Uterus (tissue), 4 donors: ENCODE measurements around the gene RNGTT. TPM values are rescaled to one million over a fixed set of nuclear protein-coding genes. Genes with fewer than 3 reads are reported as not detected.

Experiments
- DNase-seq, 2 donors: peaks; one replicate each; pipeline ENCODE4 v3.0.0-alpha.2; 2019 to 2020
- H3K27ac ChIP-seq, 2 donors: fragments of 200-600 bp; sonication (generic); 1 replicate in 1 of 2; 2 replicates in 1 of 2; pipeline ENCODE4 v1.5.1; 2016 to 2018
- H3K27me3 ChIP-seq, 2 donors: fragments of 200-600 bp; sonication (generic); one replicate each; pipeline ENCODE4 v1.5.1; 2018 to 2019; ENCODE audit warnings: control low read depth in 1 of 2
- H3K36me3 ChIP-seq, 2 donors: fragments of 200-600 bp; sonication (generic); one replicate each; pipeline ENCODE4 v1.5.1; 2019; ENCODE audit warnings: control low read depth in 1 of 2
- H3K4me1 ChIP-seq, 2 donors: fragments of 200-600 bp; sonication (generic); one replicate each; pipeline ENCODE4 v1.5.1; 2018 to 2019; ENCODE audit warnings: control low read depth in 1 of 2
- H3K4me3 ChIP-seq, 2 donors: fragments of 200-600 bp; sonication (generic); 1 replicate in 1 of 2; 2 replicates in 1 of 2; pipeline ENCODE4 v1.5.1; 2018 to 2019; ENCODE audit warnings: mild to moderate bottlenecking in 1 of 2
- H3K9me3 ChIP-seq, 2 donors: fragments of 200-600 bp; sonication (generic); one replicate each; pipeline ENCODE4 v1.5.1; 2019; ENCODE audit warnings: control low read depth in 1 of 2
- CTCF ChIP-seq, 4 experiments: fragments of 200-600 bp in 2 of 4; fragments of 450-650 bp in 2 of 4; sonication (generic) in 2 of 4; IDR thresholded peaks; one replicate each; pipeline ENCODE4 v1.5.1; 2016 to 2019; ENCODE audit warnings: antibody characterized with exemption in 4 of 4, mild to moderate bottlenecking in 2 of 4, moderate library complexity in 1 of 4
- POLR2A ChIP-seq, 2 donors: fragments of 450-650 bp; IDR thresholded peaks; one replicate each; pipeline ENCODE4 v1.6.1; 2016; ENCODE audit warnings: antibody characterized with exemption in 2 of 2, mild to moderate bottlenecking in 1 of 2, moderate library complexity in 1 of 2
- intact Hi-C: fragments of 100-400 bp; cut with DNase I; formaldehyde crosslinking; loops from one replicate; pipeline ENCODE4 v1.15.1; 2023; ENCODE audit warnings: low total_unique reads
- total RNA-seq, 4 donors: library from RNA; depleted of rRNA in 3 of 4; stranded (reverse); fragments of >200 nt in 3 of 4; gene quantifications; one replicate each; pipeline versions ENCODE4 v1.1.0 to v1.2.4, GENCODE V29; 2014 to 2023
- donor health status: DM: yes; HTN: yes; CAD: no.

Gene RNGTT
- total RNA-seq, 4 donors from 2014 or later, result 7.4 to 45.7 (median 16.1) TPM

DNA sequence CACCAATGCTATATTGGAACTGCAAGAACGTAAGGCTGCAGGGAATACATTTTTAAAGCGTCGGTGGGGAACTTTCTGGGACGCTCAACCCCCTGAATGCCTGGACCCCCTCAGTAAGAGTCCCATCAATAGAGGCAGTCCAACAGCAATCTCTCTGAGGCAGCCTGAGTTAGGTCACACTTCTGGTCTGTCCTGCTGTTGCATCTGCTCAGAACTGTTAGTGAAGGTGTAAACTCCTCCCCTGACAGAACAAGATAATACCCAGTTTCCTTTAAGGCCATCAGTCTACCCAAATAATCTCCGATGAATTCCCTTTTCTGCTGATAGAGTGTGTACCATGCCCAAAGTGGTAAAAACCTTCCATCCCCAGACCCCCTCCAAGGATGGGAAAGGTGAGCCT, 1.1 kb upstream of the RNGTT start:
- peak overlapping the region; percentile 83 to 86 for H3K27ac ChIP-seq
- H3K4me1 ChIP-seq, result peaks cover 0 to 4% of the 10 kb centered on the region in 2 donors
- H3K9me3 ChIP-seq, result no peaks in the 10 kb centered on the region
- H3K4me3 ChIP-seq, result no peak overlapping the region
- intact Hi-C loops, result loop anchor here (10.0 kb wide), 1 partner anchor 390 kb away; the partner anchor contains the start of gene UBE2J1
- no peak for DNase-seq
- no peak for TF ChIP-seq CTCF (IDR thresholded peaks at IDR 0.05)
- H3K36me3 ChIP-seq, result no peaks in the 10 kb centered on the region
- no peaks in the 10 kb centered on the region for H3K27me3 ChIP-seq

DNA sequence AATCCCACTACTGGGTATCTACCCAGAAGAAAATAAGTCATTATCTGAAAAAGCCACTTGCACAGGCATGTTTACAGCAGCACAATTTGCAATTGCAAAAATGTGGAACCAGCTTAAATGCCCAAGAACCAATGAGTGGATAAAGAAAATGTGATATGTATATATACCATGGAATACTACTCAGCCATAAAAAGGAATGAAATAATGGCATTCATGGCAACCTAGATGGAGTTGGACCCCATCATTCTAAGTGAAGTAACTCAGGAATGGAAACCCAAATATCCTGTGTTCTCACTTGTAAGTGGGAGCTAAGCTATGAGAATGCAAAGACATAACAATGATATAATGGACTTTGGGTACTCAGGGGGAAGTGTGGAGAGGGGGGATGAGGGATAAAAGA, 4.6 kb downstream of the RNGTT start:
- H3K4me1 ChIP-seq, result peaks cover 0 to 4% of the 10 kb centered on the region in 2 donors
- no peak overlapping the region for H3K27ac ChIP-seq
- TF ChIP-seq CTCF (IDR thresholded peaks at IDR 0.05), result no peak
- TF ChIP-seq POLR2A (IDR thresholded peaks at IDR 0.05), result no peak
- H3K4me3 ChIP-seq, result no peak overlapping the region
- no peak for DNase-seq
- H3K36me3 ChIP-seq, result no peaks in the 10 kb centered on the region
- intact Hi-C loops, result no loop called here
- no peaks in the 10 kb centered on the region for H3K9me3 ChIP-seq
- H3K27me3 ChIP-seq, result no peaks in the 10 kb centered on the region

GRCh38 chr6:88953550-88954386, 9.7 kb downstream of the RNGTT start:
- intact Hi-C loops, result no loop called here
- Histone ChIP-seq H3K27ac (no peak overlapping the region), H3K4me3 (no peak overlapping the region), H3K9me3 (no peaks in the 10 kb centered on the region), H3K27me3 (no peaks in the 10 kb centered on the region), H3K4me1 (no peaks in the 10 kb centered on the region), H3K36me3 (no peaks in the 10 kb centered on the region)
- TF ChIP-seq POLR2A (IDR thresholded peaks at IDR 0.05) (no peak), CTCF (IDR thresholded peaks at IDR 0.05) (no peak)
- DNase-seq, result no peak

DNA sequence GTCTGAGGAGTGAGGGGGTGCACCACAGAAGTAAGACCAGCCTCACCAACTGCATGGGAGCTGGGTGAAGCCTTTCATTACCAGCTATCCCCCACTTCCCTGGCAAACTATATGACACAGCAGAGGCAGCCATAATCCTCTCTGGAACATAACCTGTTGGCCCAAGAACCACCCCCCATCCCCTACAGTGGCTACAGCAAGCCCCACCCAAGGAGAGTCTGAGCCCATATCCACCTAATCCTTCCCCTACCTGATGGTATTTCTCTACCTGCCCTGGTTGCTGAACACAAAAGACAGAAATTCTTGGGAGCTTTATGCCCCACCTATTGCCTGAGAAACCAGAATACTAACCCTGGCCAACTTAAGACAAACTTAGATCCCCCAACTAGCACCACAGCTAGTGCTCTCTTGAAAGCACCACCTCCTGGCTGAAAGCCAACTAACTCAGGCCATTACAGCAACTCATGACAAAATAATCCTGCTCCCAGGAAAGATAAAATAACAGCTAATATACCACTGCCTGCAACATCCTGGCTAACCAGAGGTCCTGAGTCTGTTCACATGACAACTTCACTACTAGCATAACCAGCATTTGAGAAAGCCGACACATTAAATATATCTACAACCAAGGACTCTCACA, 11.2 kb downstream of the RNGTT start:
- H3K27me3 ChIP-seq, result no peaks in the 10 kb centered on the region
- intact Hi-C loops, result no loop called here
- no peak for DNase-seq
- no peaks in the 10 kb centered on the region for H3K9me3 ChIP-seq
- no peaks in the 10 kb centered on the region for H3K4me1 ChIP-seq
- no peaks in the 10 kb centered on the region for H3K36me3 ChIP-seq
- TF ChIP-seq POLR2A (IDR thresholded peaks at IDR 0.05) (no peak), CTCF (IDR thresholded peaks at IDR 0.05) (no peak)
- H3K27ac ChIP-seq, result no peak overlapping the region
- H3K4me3 ChIP-seq, result no peak overlapping the region

GRCh38 chr6:88945415-88946008, 17.9 kb downstream of the RNGTT start:
- TF ChIP-seq CTCF (IDR thresholded peaks at IDR 0.05) (no peak), POLR2A (IDR thresholded peaks at IDR 0.05) (no peak)
- intact Hi-C loops, result no loop called here
- H3K27ac ChIP-seq, result no peak overlapping the region
- H3K36me3 ChIP-seq, result no peaks in the 10 kb centered on the region
- no peak for DNase-seq
- H3K4me1 ChIP-seq, result no peaks in the 10 kb centered on the region
- H3K4me3 ChIP-seq, result no peak overlapping the region
- H3K9me3 ChIP-seq, result no peaks in the 10 kb centered on the region
- no peaks in the 10 kb centered on the region for H3K27me3 ChIP-seq
